ENCODE measurements around the gene IL17RE. TPM values are rescaled to one million over a fixed set of nuclear protein-coding genes. Genes with fewer than 3 reads are reported as not detected.

The IL17RE gene
- total and polyA plus RNA-seq, 2 of the 13 experiments (the other 11 are each of a cell fraction or from before 2014, with no cell fraction given): 14.5 to 24.1 TPM

- TF ChIP-seq, protein P1, sequence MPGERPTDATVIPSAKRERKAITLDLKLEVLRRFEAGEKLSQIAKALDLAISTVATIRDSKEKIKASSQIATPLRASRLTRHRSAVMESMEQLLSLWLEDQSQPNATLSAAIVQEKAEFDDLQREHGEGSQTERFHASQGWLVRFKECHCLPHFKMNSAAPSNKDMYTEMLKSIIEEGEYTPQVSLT (CRISPR knock-in tag; IDR thresholded peaks at IDR 0.05; ENCODE audit: borderline replicate concordance, low read depth): no peak
- TF ChIP-seq ZNF337 (CRISPR knock-in tag; IDR thresholded peaks at IDR 0.05; ENCODE audit: borderline replicate concordance, low read depth) (no peak), ZBTB37 (CRISPR knock-in tag; IDR thresholded peaks at IDR 0.05) (no peak), HNRNPUL1 (IDR thresholded peaks at IDR 0.05; ENCODE audit: low read depth, low read length) (0 out of 2 replicates have a peak, but pooled peaks have one; percentile 16), SP5 (CRISPR knock-in tag; IDR thresholded peaks at IDR 0.05; ENCODE audit: borderline replicate concordance, low read depth) (no peak), ZNF326 (CRISPR knock-in tag; IDR thresholded peaks at IDR 0.05; ENCODE audit: borderline replicate concordance) (no peak), RELA (CRISPR knock-in tag; IDR thresholded peaks at IDR 0.05) (0 out of 2 replicates have a peak, but pooled peaks have one; percentile 68), SATB2 (CRISPR knock-in tag; IDR thresholded peaks at IDR 0.05) (no peak), GLMP (CRISPR knock-in tag; IDR thresholded peaks at IDR 0.05; ENCODE audit: borderline replicate concordance) (peak; percentile 85; the same call in 1 of the 2 replicates), ZNF652 (CRISPR knock-in tag; IDR thresholded peaks at IDR 0.05; ENCODE audit: borderline replicate concordance, low read depth) (no peak), ZFP36 (IDR thresholded peaks at IDR 0.05; ENCODE audit: borderline replicate concordance, low read depth, low read length, partially characterized antibody) (no peak), ZNF30 (CRISPR knock-in tag; IDR thresholded peaks at IDR 0.05) (no peak), ZSCAN29 (CRISPR knock-in tag; conservative IDR thresholded peaks at IDR 0.05) (no peak)
- TF ChIP-seq, protein P2, sequence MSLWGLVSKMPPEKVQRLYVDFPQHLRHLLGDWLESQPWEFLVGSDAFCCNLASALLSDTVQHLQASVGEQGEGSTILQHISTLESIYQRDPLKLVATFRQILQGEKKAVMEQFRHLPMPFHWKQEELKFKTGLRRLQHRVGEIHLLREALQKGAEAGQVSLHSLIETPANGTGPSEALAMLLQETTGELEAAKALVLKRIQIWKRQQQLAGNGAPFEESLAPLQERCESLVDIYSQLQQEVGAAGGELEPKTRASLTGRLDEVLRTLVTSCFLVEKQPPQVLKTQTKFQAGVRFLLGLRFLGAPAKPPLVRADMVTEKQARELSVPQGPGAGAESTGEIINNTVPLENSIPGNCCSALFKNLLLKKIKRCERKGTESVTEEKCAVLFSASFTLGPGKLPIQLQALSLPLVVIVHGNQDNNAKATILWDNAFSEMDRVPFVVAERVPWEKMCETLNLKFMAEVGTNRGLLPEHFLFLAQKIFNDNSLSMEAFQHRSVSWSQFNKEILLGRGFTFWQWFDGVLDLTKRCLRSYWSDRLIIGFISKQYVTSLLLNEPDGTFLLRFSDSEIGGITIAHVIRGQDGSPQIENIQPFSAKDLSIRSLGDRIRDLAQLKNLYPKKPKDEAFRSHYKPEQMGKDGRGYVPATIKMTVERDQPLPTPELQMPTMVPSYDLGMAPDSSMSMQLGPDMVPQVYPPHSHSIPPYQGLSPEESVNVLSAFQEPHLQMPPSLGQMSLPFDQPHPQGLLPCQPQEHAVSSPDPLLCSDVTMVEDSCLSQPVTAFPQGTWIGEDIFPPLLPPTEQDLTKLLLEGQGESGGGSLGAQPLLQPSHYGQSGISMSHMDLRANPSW (CRISPR knock-in tag; IDR thresholded peaks at IDR 0.05; ENCODE audit: borderline replicate concordance): peak; percentile 46; the same call in 1 of the 2 replicates
- TF ChIP-seq, protein P3, sequence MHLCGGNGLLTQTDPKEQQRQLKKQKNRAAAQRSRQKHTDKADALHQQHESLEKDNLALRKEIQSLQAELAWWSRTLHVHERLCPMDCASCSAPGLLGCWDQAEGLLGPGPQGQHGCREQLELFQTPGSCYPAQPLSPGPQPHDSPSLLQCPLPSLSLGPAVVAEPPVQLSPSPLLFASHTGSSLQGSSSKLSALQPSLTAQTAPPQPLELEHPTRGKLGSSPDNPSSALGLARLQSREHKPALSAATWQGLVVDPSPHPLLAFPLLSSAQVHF (CRISPR knock-in tag; IDR thresholded peaks at IDR 0.05): peak; percentile 72; the same call in 1 of the 2 replicates
Measured at GRCh38 chr3:9946112-9947024, 43.7 kb downstream of the IL17RE start (continued).

Measured in HepG2 (cell line).